ENCODE measurements around the gene ARL8B. TPM values are rescaled to one million over a fixed set of nuclear protein-coding genes. Genes with fewer than 3 reads are reported as not detected.

Gene ARL8B
- total and polyA plus RNA-seq, 3 experiments from 2014 or later = 48.0 to 66.9 (median 64.5) TPM

DNA sequence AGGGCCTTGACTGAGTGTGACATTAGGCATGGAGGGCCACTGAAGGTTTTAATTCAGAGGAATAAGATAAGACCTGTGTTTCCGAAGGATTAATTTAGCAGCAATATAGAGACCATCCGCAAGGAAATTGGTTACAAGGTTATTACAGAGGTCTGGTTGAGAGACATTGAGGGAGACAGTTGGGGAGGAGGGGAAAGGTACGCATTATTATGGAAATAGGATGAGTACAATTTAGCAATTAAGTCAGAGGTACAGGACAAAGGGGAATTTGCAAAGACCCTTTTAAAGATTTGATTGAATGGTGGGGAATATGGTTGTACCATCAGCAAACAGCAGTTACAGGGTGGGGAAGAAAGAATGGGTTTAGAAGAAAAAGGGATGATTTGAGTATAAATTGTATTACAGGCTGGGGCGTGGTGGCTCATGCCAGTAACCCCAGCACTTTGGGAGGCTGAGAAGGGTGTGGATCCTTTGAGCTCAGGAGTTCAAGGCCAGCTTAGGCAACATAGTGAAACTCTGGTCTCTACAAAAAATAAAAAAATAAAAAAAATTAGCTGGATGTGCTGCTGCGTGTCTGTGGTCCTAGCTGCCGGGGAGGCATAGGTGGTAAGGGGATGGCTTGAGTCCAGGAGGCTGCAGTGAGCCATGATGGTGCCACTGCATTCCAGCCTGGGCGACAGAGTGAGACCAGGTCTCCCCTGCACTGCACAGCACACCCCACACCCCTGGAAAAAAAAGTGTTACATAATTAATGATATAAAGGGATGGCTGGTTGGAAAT is 11.3 kb downstream of the ARL8B start:
- H3K9me3 Mint-ChIP-seq = no peaks in the 10 kb centered on the region
- DNase-seq = no peak
- H3K27ac Mint-ChIP-seq = peak overlapping the region; percentile 26 to 80 (median 69)
- Histone ChIP-seq H3K36me3 (ENCODE audit: insufficient read depth, low read length) (no peaks in the 10 kb centered on the region), H3K4me3 (ENCODE audit: low read length) (no peak overlapping the region), H3K27ac (ENCODE audit: low read depth, low read length) (peak overlapping the region; percentile 13), H3K4me1 (ENCODE audit: insufficient read depth, low read length) (peaks cover 22% of the 10 kb centered on the region), H3K27me3 (ENCODE audit: insufficient read depth, low read length, poor library complexity, severe bottlenecking) (no peaks in the 10 kb centered on the region), H3K9me3 (ENCODE audit: low read length) (no peaks in the 10 kb centered on the region)
- no peak overlapping the region for H3K4me3 Mint-ChIP-seq
- ChIA-PET CTCF (interaction anchor here (1.0 to 1.5 kb wide), 2 partner anchors 39 to 64 kb away, joined by 3 read pairs; no protein-coding TSS in a partner anchor), POLR2A (no interaction called here)
- H3K36me3 Mint-ChIP-seq = peaks cover 0 to 22% (median 0%) of the 10 kb centered on the region in 3 donors
- H3K4me1 Mint-ChIP-seq = peaks cover 51 to 78% (median 67%) of the 10 kb centered on the region in 3 donors
- H3K27me3 Mint-ChIP-seq = no peaks in the 10 kb centered on the region

DNA sequence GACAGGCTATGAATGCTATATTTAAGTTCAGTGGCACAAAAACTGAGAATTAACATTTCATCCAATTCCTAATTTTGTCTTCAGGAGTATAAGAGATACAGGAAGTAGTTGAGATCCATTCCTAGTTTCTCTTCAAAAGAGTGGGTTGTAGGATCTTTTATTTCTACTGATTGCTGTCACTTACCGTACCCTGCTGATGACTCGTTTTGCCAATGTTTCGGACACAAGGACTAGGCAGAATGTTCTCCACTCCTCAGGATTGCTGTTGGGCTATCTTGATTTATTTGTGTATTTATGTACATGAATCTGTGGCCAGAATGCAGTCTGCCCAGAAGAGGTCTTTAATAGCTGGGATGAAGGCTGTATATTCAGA is 11.9 kb downstream of the ARL8B start:
- no peak overlapping the region for H3K27ac ChIP-seq (ENCODE audit: low read depth, low read length)
- no peaks in the 10 kb centered on the region for H3K9me3 ChIP-seq (ENCODE audit: low read length)
- no peaks in the 10 kb centered on the region for H3K9me3 Mint-ChIP-seq
- ChIA-PET CTCF (interaction anchor here (1.5 kb wide), 1 partner anchor 39 kb away, joined by 3 read pairs; no protein-coding TSS in a partner anchor), POLR2A (no interaction called here)
- no peaks in the 10 kb centered on the region for H3K27me3 Mint-ChIP-seq
- peaks cover 52 to 79% (median 69%) of the 10 kb centered on the region in 3 donors for H3K4me1 Mint-ChIP-seq
- no peaks in the 10 kb centered on the region for H3K27me3 ChIP-seq (ENCODE audit: insufficient read depth, low read length, poor library complexity, severe bottlenecking)
- H3K27ac Mint-ChIP-seq = peak overlapping the region; percentile 21 to 89 (median 51)
- H3K4me1 ChIP-seq (ENCODE audit: insufficient read depth, low read length) = peaks cover 22% of the 10 kb centered on the region
- DNase-seq = no peak
- no peak overlapping the region for H3K4me3 Mint-ChIP-seq
- H3K36me3 ChIP-seq (ENCODE audit: insufficient read depth, low read length) = no peaks in the 10 kb centered on the region
- H3K4me3 ChIP-seq (ENCODE audit: low read length) = no peak overlapping the region
- peaks cover 0 to 20% (median 0%) of the 10 kb centered on the region in 3 donors for H3K36me3 Mint-ChIP-seq

DNA sequence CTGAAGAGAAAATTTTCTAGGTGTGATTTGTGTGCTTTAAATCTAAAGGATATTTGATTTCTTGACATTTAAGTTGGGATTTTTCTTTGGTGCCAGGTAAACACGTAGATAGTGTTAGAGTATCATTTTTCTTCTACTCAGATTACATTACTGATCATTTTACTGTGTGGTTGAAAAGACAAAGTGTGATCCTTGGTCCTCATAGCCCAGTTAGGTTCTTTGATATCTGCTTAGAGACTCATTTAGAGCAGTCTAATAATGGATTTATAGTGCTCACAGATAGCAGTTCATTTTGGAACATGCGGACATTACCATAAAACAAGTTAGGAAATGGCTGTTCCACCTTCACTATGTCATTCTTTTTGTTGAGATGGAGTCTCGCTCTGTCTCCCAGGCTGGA is 12.4 kb downstream of the ARL8B start:
- ChIA-PET POLR2A (no interaction called here), CTCF (interaction anchor here (1.5 kb wide), 1 partner anchor 38 kb away, joined by 3 read pairs; no protein-coding TSS in a partner anchor)
- H3K27me3 Mint-ChIP-seq = no peaks in the 10 kb centered on the region
- Histone ChIP-seq H3K4me3 (ENCODE audit: low read length) (no peak overlapping the region), H3K4me1 (ENCODE audit: insufficient read depth, low read length) (peaks cover 25% of the 10 kb centered on the region), H3K9me3 (ENCODE audit: low read length) (no peaks in the 10 kb centered on the region), H3K27ac (ENCODE audit: low read depth, low read length) (no peak overlapping the region), H3K27me3 (ENCODE audit: insufficient read depth, low read length, poor library complexity, severe bottlenecking) (no peaks in the 10 kb centered on the region), H3K36me3 (ENCODE audit: insufficient read depth, low read length) (no peaks in the 10 kb centered on the region)
- H3K4me3 Mint-ChIP-seq = no peak overlapping the region
- peak overlapping the region in 6 of 8 donors; percentile 34 to 89 (median 51) for H3K27ac Mint-ChIP-seq
- DNase-seq = no peak
- peaks cover 54 to 79% (median 69%) of the 10 kb centered on the region in 3 donors for H3K4me1 Mint-ChIP-seq
- no peaks in the 10 kb centered on the region for H3K9me3 Mint-ChIP-seq
- H3K36me3 Mint-ChIP-seq = peaks cover 0 to 15% (median 0%) of the 10 kb centered on the region in 3 donors

DNA sequence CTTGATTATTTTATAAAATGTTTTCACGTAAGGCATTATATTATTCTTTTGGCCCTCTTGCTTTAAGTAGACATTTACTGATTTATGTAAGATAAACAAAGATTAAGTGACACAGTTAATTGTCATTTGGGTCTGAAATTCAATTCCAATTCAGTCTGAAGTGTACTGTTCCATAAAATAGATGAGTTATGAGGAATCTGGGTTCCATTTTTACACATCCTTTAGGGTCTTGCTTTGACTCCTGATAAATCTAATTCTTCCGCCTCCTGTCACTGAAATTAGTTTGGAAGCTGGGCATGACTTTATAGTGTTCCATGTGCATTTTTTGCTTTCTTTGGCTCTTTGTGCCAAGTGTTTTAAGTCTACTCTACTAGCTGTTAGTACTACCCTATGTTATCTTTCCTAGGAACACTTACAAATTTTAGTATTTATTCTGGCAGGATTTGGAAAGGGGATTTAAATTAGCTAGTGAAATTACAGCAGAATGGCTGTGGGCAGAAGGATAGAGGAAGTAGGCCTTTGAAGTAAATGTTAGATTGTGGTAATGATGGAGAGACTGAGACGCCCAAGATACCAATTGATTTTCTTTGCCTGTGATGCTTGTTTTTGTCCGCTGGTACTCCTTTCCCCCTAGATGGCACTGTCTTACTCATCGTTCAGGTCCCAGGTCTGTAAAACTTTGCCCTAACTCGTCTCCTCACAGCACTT is 14.3 kb downstream of the ARL8B start:
- H3K27ac Mint-ChIP-seq = peak overlapping the region; percentile 3 to 84 (median 48)
- Histone ChIP-seq H3K4me1 (ENCODE audit: insufficient read depth, low read length) (peaks cover 39% of the 10 kb centered on the region), H3K36me3 (ENCODE audit: insufficient read depth, low read length) (no peaks in the 10 kb centered on the region), H3K4me3 (ENCODE audit: low read length) (no peak overlapping the region), H3K27me3 (ENCODE audit: insufficient read depth, low read length, poor library complexity, severe bottlenecking) (no peaks in the 10 kb centered on the region), H3K27ac (ENCODE audit: low read depth, low read length) (peak overlapping the region; percentile 8), H3K9me3 (ENCODE audit: low read length) (no peaks in the 10 kb centered on the region)
- no peaks in the 10 kb centered on the region for H3K27me3 Mint-ChIP-seq
- H3K9me3 Mint-ChIP-seq = no peaks in the 10 kb centered on the region
- ChIA-PET POLR2A (interaction anchor here (1.7 kb wide), 1 partner anchor 52 kb away, joined by 4 read pairs; the partner anchor contains the start of gene EDEM1), CTCF (interaction anchor here (0.8 to 1.6 kb wide), 6 partner anchors 12 to 60 kb away, joined by 3 to 6 read pairs (median 4); partner anchors contain the start of gene ARL8B)
- H3K4me3 Mint-ChIP-seq = no peak overlapping the region
- peaks cover 0 to 14% (median 0%) of the 10 kb centered on the region in 3 donors for H3K36me3 Mint-ChIP-seq
- H3K4me1 Mint-ChIP-seq = peaks cover 65 to 83% (median 74%) of the 10 kb centered on the region in 3 donors
- DNase-seq = peak in 3 of 5 donors; percentile 45 to 51 (median 51)

DNA sequence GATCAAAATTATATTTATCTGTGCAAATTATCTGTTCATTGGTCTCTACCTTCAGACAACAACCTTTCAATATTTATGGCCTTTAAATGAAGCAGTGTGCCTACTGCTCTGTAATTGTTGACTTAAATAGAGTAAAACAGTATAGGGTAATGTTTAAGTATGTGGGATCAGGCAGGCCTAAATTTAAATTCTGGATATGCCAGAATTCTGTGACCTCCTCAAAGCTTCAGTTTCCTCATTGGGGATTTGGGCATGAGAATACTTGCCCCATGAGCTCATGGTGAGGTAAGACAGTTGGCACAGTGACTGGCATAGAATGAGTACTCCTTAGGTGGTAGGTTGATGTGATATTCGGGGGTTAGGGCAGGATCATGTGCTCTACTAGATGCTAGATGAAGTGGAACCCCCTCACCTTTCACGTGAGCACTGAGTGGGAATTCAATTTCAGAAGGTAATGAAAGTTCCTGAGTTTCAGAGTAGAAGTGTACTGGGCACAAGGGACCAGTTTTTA is 14.9 kb downstream of the ARL8B start:
- ChIA-PET POLR2A (interaction anchor here (1.7 kb wide), 1 partner anchor 51 kb away, joined by 4 read pairs; the partner anchor contains the start of gene EDEM1), CTCF (interaction anchor here (0.7 to 1.6 kb wide), 6 partner anchors 13 to 293 kb away, joined by 3 to 6 read pairs (median 4); partner anchors contain the start of gene ARL8B)
- Histone ChIP-seq H3K9me3 (ENCODE audit: low read length) (no peaks in the 10 kb centered on the region), H3K4me3 (ENCODE audit: low read length) (no peak overlapping the region), H3K4me1 (ENCODE audit: insufficient read depth, low read length) (peaks cover 39% of the 10 kb centered on the region), H3K27me3 (ENCODE audit: insufficient read depth, low read length, poor library complexity, severe bottlenecking) (no peaks in the 10 kb centered on the region), H3K36me3 (ENCODE audit: insufficient read depth, low read length) (no peaks in the 10 kb centered on the region), H3K27ac (ENCODE audit: low read depth, low read length) (peak overlapping the region; percentile 8)
- peaks cover 0 to 18% (median 2%) of the 10 kb centered on the region in 3 donors for H3K36me3 Mint-ChIP-seq
- no peak overlapping the region for H3K4me3 Mint-ChIP-seq
- H3K9me3 Mint-ChIP-seq = no peaks in the 10 kb centered on the region
- H3K27me3 Mint-ChIP-seq = no peaks in the 10 kb centered on the region
- DNase-seq = no peak
- peak overlapping the region; percentile 3 to 84 (median 48) for H3K27ac Mint-ChIP-seq
- H3K4me1 Mint-ChIP-seq = peaks cover 69 to 85% (median 80%) of the 10 kb centered on the region in 3 donors

DNA sequence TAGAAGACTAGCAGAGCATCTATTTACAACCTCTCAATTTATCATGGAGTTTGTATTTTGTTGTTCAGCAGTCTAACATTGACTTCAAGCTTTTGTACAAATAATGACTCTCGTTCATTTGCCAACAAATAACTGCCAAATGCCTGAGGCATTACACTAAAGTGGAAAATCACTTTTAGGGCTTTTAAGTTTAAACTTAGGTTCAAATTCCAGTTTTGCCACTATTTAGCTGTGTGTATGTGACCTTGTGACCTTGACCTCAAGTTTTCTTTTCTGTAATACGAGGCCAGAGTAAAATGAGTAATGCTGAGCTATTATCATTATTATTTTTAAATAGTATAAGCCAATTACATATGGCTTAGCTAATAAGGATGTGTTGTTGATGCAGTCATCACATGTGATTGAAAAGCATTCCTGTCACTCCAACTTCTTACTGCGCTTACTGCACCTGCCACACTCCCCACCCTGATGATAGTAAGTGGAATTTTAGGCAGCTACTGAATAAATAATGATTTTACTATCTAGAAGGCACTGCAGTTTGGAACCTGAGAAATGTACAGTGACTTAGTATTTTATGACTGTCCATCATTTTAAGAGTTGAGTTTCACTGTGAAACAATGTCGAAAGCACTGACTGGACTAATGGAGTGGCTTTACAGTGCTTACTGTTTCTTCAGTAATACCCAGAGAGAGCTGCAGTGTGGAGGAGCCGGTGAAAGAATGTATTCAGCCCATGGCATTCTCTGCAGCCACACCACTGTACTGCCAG is 16.3 kb downstream of the ARL8B start:
- no peak for DNase-seq
- Mint-ChIP-seq H3K9me3 (peaks cover 0 to under 1% (median 0%) of the 10 kb centered on the region in 5 donors), H3K27ac (peak overlapping the region in 7 of 8 donors; percentile 23 to 86 (median 82)), H3K4me3 (no peak overlapping the region), H3K36me3 (peaks cover 0 to 27% (median 4%) of the 10 kb centered on the region in 3 donors), H3K27me3 (no peaks in the 10 kb centered on the region), H3K4me1 (peaks cover 66 to 85% (median 78%) of the 10 kb centered on the region in 3 donors)
- ChIA-PET CTCF (interaction anchor here (0.7 to 1.8 kb wide), 2 partner anchors 16 to 1959 kb away, joined by 3 to 10 read pairs; partner anchors contain the start of genes ARL8B and CRBN), POLR2A (interaction anchor here (0.5 kb wide), 1 partner anchor 10 kb away, joined by 3 read pairs; no protein-coding TSS in a partner anchor)
- Histone ChIP-seq H3K27ac (ENCODE audit: low read depth, low read length) (no peak overlapping the region), H3K27me3 (ENCODE audit: insufficient read depth, low read length, poor library complexity, severe bottlenecking) (no peaks in the 10 kb centered on the region), H3K9me3 (ENCODE audit: low read length) (no peaks in the 10 kb centered on the region), H3K36me3 (ENCODE audit: insufficient read depth, low read length) (no peaks in the 10 kb centered on the region), H3K4me1 (ENCODE audit: insufficient read depth, low read length) (peaks cover 31% of the 10 kb centered on the region), H3K4me3 (ENCODE audit: low read length) (no peak overlapping the region)

DNA sequence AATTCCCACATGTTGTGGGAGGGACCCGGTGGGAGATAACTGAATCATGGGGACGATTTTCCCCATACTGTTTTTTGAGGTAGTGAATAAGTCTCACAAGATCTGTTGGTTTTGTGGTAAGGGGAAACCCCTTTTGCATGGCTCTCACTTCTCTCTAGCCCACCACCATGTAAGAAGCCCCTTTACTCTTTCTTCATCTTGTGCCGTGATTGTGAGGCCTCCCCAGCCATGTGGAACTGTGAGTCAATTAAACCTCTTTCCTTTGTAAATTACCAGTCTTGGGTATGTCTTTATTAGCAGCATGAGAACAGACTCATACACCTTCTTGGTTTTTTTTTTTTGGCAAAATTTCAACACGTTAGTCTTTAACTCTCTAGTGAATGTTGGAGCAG is 18.1 kb downstream of the ARL8B start:
- H3K4me3 Mint-ChIP-seq = peak overlapping the region in 2 of 7 donors; percentile 8 to 69
- H3K36me3 Mint-ChIP-seq = peaks cover under 1 to 41% (median 9%) of the 10 kb centered on the region in 3 donors

More for the DNA sequence above, 18.1 kb downstream of the ARL8B start:
- Histone ChIP-seq H3K9me3 (ENCODE audit: low read length) (no peaks in the 10 kb centered on the region), H3K36me3 (ENCODE audit: insufficient read depth, low read length) (no peaks in the 10 kb centered on the region), H3K4me3 (ENCODE audit: low read length) (no peak overlapping the region), H3K4me1 (ENCODE audit: insufficient read depth, low read length) (peaks cover 31% of the 10 kb centered on the region), H3K27ac (ENCODE audit: low read depth, low read length) (no peak overlapping the region), H3K27me3 (ENCODE audit: insufficient read depth, low read length, poor library complexity, severe bottlenecking) (no peaks in the 10 kb centered on the region)
- H3K9me3 Mint-ChIP-seq = peaks cover 0 to 7% (median 0%) of the 10 kb centered on the region in 5 donors
- H3K4me1 Mint-ChIP-seq = peaks cover 67 to 88% (median 83%) of the 10 kb centered on the region in 3 donors
- H3K27me3 Mint-ChIP-seq = no peaks in the 10 kb centered on the region
- no peak for DNase-seq
- peak overlapping the region in 3 of 8 donors; percentile 20 to 89 (median 65) for H3K27ac Mint-ChIP-seq
- CTCF ChIA-PET = no interaction called here
- POLR2A ChIA-PET = no interaction called here

Data from CD8-positive, alpha-beta memory T cell (primary cell).